Thyroid gland (tissue), 4 donors: ENCODE measurements around the gene DIP2C.

Experiments
- CTCF ChIP-seq, 6 experiments: fragments of 200-600 bp in 3 of 6; fragments of 450-650 bp in 3 of 6; sonication (generic) in 3 of 6; IDR thresholded peaks; one replicate each; pipeline ENCODE4 v1.5.1; 2016 to 2019; ENCODE audit warnings: antibody characterized with exemption in 6 of 6, mild to moderate bottlenecking in 2 of 6, inconsistent platforms in 1 of 6, moderate library complexity in 1 of 6
- POLR2A ChIP-seq, 2 donors: fragments of 450-650 bp; IDR thresholded peaks; one replicate each; pipeline ENCODE4 v1.6.1; 2017; ENCODE audit warnings: antibody characterized with exemption in 2 of 2, mild to moderate bottlenecking in 2 of 2, moderate library complexity in 1 of 2

- TF ChIP-seq POLR2A (IDR thresholded peaks at IDR 0.05) (no peak), CTCF (IDR thresholded peaks at IDR 0.05) (no peak)
These were observed 207.4 kb downstream of the DIP2C start for GRCh38 chr10:482051-482501.
